GM19043 (cell line): ENCODE data around the gene GOLGA6L10.
"Not testable (repeated sequence)": the region's sequence is repeated elsewhere in the genome, so short reads cannot be mapped to it uniquely, and the experiment has no call there.

Experiments used
- ATAC-seq: cut with Tn5 transposase; IDR thresholded peaks from one replicate; pipeline ENCODE4 v1.9.1; 2021; ENCODE audit warnings: low read depth; ENCODE audit not compliant: unreplicated experiment

GOLGA6L10 gene

DNA sequence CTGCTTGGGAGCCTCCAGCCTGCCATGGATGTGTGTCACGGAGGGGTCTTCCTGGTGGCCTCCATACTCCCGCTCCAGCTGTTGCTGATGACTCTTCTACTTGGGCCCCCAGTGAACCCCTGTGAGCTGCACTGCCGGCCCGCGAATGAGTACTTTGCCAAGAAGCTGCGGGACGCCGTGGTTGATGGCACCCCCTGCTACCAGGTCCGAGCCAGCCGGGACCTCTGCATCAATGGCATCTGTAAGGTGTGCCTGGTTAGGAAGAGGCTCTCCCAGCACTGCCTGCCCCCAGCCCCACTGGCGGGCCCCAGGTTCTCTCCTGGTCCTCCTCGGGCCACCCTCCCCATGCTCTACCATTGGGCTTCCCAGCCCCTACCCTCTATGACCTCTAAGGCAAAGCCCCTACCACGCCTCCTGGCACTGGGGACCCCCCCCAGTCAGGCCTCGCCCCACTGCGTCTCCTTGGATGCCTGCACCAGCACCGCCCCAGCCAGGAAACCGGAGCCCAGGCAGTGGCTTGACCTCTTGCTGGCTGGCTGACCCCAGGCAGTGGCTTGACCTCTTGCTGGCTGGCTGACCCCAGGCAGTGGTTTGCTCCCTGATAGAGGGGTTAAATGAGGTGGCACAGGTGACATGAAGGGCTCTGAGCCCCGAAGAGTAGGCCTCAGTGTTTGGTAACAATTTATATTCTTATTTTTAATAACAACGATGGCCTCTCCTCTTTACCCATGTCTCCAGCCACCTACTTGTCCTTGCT lies 29.6 kb downstream of the GOLGA6L10 start:
- not testable (repeated sequence) for ATAC-seq

DNA sequence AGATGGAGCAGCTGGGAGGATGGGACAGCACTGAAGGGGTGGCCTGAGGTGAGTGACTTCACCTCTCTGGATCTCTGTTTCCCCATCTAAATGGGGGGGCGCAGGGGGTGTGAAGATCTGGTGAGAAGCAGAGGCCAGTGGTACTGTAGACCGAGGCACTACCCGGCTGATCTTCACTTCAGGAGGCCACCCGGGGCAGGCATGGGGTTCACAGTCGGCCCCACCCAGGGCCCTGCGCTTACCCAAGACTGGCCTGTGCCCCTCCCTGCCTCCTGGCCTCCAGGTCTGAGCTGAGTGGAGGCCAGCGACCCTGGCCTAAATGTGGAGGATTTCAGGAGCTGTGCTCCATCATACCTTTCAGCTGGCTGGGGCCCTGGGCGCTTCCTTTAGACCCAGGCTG lies 31.0 kb downstream of the GOLGA6L10 start:
- not testable (repeated sequence) for ATAC-seq

DNA sequence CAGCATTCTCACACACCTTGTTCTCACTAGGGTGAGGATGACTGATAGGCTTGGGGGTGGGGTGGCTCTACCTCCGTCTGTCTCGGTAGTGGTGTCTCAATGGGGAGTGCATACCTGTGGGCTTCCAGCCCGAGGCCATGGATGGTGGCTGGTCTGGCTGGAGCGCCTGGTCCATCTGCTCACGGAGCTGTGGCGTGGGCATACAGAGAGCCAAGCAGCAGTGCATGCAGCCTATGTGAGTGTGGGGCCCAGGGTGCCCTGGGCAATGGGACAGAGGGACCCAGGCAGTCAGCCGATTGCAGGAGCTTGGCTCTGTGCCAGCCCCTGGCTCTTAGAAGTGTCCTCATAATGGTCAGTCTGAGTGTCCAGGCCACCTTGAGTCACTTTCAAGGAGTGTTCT lies 31.8 kb downstream of the GOLGA6L10 start:
- ATAC-seq, result not testable (repeated sequence)

DNA sequence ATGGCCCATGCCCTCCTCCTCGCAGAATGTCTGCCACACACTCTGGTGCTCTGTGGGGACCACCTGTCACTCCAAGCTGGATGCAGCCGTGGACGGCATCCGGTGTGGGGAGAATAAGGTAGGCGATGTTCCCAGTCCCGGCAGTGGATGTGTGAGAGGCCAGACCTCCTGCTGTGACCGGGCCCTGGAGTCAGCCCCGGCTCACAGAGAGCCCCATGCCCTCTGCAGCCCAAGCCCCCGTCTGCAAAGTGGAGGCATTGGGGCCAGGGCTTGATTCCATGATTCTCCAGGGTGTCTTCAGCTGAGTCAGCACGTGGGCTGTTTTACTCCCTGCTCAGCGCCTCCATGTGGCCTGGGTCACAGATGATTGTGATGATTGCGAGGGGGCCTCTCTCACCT lies 32.2 kb downstream of the GOLGA6L10 start:
- no peak for ATAC-seq

GRCh38 chr15:82316247-82317090 lies 32.8 kb downstream of the GOLGA6L10 start:
- not testable (repeated sequence) for ATAC-seq

- ATAC-seq, result no peak
Observed at GRCh38 chr15:82315519-82316246, 33.6 kb downstream of the GOLGA6L10 start.

- ATAC-seq, result no peak
Observed at GRCh38 chr15:82314769-82315518, 34.3 kb downstream of the GOLGA6L10 start.

GRCh38 chr15:82313951-82314768 lies 35.1 kb downstream of the GOLGA6L10 start:
- ATAC-seq, result not testable (repeated sequence)

DNA sequence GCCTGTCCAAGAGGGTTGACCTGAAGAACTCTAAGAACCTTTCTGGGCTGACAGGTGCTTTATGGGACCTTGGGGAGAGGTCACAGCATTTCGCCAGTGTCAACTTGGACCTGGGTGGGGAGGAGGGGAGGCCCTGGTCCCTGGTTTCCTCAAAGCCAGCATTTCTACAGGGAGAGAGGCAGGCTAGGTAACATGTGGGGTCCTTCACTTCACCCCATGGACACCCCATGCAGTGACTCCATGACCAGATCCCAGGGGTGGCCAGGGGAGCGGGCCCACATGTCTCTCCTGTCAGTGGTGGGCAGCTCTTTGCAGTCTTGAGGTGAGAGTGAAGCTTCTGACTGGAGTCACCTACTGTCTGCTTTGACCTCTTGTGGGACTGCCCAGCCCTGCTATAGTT lies 35.8 kb downstream of the GOLGA6L10 start:
- no peak for ATAC-seq

GRCh38 chr15:82312586-82313349 lies 36.5 kb downstream of the GOLGA6L10 start:
- no peak for ATAC-seq

DNA sequence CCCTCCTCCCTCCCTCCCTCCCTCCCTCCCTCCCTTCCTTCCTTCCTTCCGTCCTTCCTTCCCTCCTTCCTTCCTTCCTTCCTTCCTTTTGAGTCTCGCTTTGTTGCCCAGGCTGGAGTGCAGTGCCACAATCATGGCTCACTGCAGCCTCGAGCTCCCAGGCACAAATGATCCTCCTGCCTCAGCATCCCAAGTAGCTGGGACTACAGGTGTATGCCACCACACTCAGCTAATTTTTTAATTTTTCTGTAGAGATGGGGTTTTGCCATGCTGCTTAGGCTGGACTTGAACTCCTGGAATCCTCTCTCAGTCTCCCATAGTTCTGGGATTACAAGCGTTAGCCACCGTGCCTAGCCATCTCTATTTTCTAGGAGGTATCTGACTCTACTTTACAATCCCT lies 38.0 kb downstream of the GOLGA6L10 start:
- not testable (repeated sequence) for ATAC-seq

GRCh38 chr15:82309802-82310201 lies 39.5 kb downstream of the GOLGA6L10 start:
- no peak for ATAC-seq

DNA sequence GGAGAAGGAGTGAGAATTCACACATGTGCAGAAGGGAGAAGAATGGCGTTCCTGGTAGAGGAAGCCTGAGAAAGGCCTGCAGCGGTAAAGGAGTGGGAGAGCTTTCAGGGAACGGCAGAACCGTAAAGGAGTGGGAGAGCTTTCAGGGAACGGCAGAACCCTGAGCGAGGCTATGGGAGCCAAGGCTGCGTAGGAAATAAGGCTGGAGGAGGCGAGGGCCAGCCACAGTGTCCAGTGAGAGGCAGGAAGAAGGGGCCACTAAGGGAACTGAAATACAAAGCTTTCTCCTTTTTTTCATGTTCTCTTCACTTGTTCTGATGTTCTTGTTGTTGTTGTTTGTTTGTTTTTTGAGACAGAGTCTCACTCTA lies 41.6 kb downstream of the GOLGA6L10 start:
- no peak for ATAC-seq

DNA sequence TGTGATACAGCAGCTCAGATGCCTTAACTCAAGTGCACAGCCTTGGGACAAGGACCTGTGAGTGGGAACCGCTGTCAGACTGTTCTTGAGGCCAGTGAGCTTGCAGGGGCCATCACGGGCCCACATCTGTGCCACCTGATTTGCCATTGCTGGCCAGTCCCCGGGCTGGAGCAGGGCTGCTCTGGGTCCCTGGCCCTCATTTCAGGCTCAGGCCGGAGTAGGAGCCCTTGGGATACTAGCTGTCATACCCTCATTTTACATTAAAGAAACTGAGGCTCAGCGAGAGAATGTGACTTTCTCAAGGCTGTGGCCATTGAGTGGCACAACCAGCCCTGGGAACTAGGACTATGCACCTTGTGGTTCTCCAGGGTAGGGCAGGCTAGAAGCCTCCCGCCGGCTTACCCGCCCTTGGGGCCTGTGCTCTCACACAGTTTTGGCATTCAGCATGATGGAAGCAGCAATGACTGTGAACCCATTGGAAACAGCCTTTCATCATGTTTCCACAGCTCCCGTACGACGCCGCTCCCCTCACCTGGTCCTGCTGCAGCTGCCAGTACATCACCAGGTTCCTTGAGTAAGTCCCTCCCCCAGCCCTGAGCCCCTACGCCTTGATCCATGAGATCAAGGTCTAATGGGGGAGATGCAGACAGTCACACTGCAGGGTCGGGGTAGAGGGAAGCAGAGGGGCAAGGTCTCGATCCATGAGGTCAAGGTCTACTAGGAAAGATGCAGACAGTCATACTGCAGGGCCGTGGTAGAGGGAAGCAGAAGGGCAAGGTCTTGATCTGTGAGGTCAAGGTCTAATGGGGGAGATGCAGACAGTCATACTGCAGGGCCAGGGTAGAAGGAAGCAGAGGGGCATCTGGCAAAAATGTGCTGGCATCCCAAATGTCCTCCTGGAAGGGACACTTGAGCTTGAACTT lies 42.2 kb downstream of the GOLGA6L10 start:
- no peak for ATAC-seq

DNA sequence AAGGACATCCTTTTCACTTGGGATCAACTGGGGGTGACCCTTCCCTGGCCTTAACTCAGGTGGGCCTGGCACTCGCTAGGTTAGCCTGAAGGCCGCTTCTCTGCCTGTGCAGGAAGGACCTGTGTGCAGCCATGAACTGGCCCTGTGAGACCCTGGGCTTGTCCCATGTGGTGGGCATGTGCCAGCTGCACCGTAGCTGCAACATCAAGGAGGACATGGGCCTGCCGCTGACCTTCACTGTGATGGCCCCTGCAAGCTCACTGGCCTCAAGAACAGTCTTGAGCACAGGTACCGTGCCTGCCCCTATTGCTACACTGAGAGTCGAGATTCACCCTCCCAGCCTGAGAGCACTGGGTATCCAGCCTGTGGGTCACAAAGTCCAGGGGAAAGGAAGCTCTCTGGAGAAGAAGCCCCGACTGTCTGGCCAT lies 43.6 kb downstream of the GOLGA6L10 start:
- ATAC-seq, result no peak

DNA sequence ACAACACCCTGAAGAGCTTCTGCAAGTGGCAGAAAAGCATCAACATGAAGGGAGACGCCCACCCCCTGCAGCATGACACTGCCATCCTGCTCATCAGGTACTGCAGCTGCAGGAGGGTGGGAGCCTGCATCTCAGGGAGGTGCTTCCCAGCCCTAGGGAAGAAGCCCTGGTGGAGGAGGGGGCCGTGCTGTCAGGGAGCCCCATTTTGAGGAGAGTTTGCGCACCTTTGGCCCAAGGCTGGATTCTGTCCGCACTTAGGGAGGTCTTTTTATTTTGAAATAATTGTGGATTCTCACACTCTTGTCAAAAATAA lies 44.5 kb downstream of the GOLGA6L10 start:
- ATAC-seq, result no peak

- no peak for ATAC-seq
Observed at GRCh38 chr15:82303956-82304777, 45.1 kb downstream of the GOLGA6L10 start.
